MM.1S (cell line): ENCODE data around the gene HADHB.

Experiments used
- DNase-seq: peaks from one replicate; pipeline ENCODE4 v3.0.0-alpha.2; 2015
- H2AFZ ChIP-seq: fragments of 300-600 bp; sonication (generic); 2 replicates; pipeline ENCODE4 v1.6.0; 2016; ENCODE audit warnings: antibody characterized with exemption, low read length
- H3F3A ChIP-seq: fragments of 300-600 bp; sonication (generic); 2 replicates; pipeline ENCODE4 v1.6.1; 2016; ENCODE audit warnings: mild to moderate bottlenecking, antibody characterized with exemption, low read length, moderate library complexity, mixed read lengths; ENCODE audit not compliant: insufficient read depth
- H3K27ac ChIP-seq: fragments of 300-600 bp; sonication (generic); 2 replicates; pipeline ENCODE4 v1.5.1; 2016; ENCODE audit warnings: mild to moderate bottlenecking, low read length
- H3K27me3 ChIP-seq: fragments of 300-600 bp; sonication (generic); replicated peaks from 2 replicates; pipeline ENCODE4 v1.6.0; 2016; ENCODE audit warnings: low read length; ENCODE audit not compliant: insufficient read depth
- H3K36me3 ChIP-seq: fragments of 300-600 bp; sonication (generic); replicated peaks from 2 replicates; pipeline ENCODE4 v1.6.1; 2016; ENCODE audit warnings: mild to moderate bottlenecking, low read length, mixed read lengths; ENCODE audit not compliant: insufficient read depth
- H3K4me1 ChIP-seq: fragments of 300-600 bp; sonication (generic); 2 replicates; pipeline ENCODE4 v1.6.1; 2016; ENCODE audit warnings: low read length, mixed read lengths
- H3K4me2 ChIP-seq: fragments of 300-600 bp; sonication (generic); 2 replicates; pipeline ENCODE4 v1.6.0; 2016; ENCODE audit warnings: low read depth, low read length
- H3K4me3 ChIP-seq: fragments of 300-600 bp; sonication (generic); 2 replicates; pipeline ENCODE4 v1.5.1; 2016; ENCODE audit warnings: low read length, mixed read lengths
- H3K79me2 ChIP-seq: fragments of 300-600 bp; sonication (generic); 2 replicates; pipeline ENCODE4 v1.6.1; 2016; ENCODE audit warnings: mixed run types, low read length, mixed read lengths
- H3K9ac ChIP-seq: fragments of 300-600 bp; sonication (generic); 2 replicates; pipeline ENCODE4 v1.6.1; 2016; ENCODE audit warnings: low read length, mixed read lengths
- H3K9me2 ChIP-seq: fragments of 300-600 bp; sonication (generic); replicated peaks from 2 replicates; pipeline ENCODE4 v1.6.1; 2016; ENCODE audit warnings: mild to moderate bottlenecking, low read length, mixed read lengths; ENCODE audit not compliant: insufficient read depth
- H3K9me3 ChIP-seq: fragments of 300-600 bp; sonication (generic); replicated peaks from 2 replicates; pipeline ENCODE4 v1.6.1; 2016; ENCODE audit warnings: mild to moderate bottlenecking, low read length, mixed read lengths; ENCODE audit not compliant: insufficient read depth
- H4K20me1 ChIP-seq: fragments of 300-600 bp; sonication (generic); 2 replicates; pipeline ENCODE4 v1.6.1; 2016; ENCODE audit warnings: mild to moderate bottlenecking, low read length, moderate library complexity, mixed read lengths; ENCODE audit not compliant: insufficient read depth
- CTCF ChIP-seq: fragments of 300-600 bp; sonication (generic); IDR thresholded peaks from 2 replicates; pipeline ENCODE4 v1.5.1; 2016; ENCODE audit warnings: antibody characterized with exemption, low read length, mixed read lengths
- EZH2 ChIP-seq: fragments of 300-600 bp; sonication (generic); optimal IDR thresholded peaks from 2 replicates; pipeline ENCODE3; 2017; ENCODE audit warnings: low read depth, mild to moderate bottlenecking, antibody characterized with exemption, low read length, mixed read lengths
- EZH2phosphoT487 ChIP-seq: fragments of 300-600 bp; sonication (generic); IDR thresholded peaks from 2 replicates; pipeline ENCODE4 v1.6.1; 2018; ENCODE audit warnings: antibody characterized with exemption, low read length

HADHB gene

GRCh38 chr2:26245810-26246209 lies 1.1 kb downstream of the HADHB start:
- H3K27me3 ChIP-seq, result no peaks in the 10 kb centered on the region
- H3K36me3 ChIP-seq, result no peaks in the 10 kb centered on the region
- H2AFZ ChIP-seq, result peak overlapping the region; percentile 84
- H3K9ac ChIP-seq, result peak overlapping the region; percentile 95; the same call in 1 of the 2 replicates
- H3F3A ChIP-seq, result peaks cover 23% of the 10 kb centered on the region
- DNase-seq, result peak; percentile 53
- H3K79me2 ChIP-seq, result peaks cover 96% of the 10 kb centered on the region
- peak overlapping the region; percentile 94; the same call in 1 of the 2 replicates for H3K27ac ChIP-seq
- peak overlapping the region; percentile 95 for H3K4me3 ChIP-seq
- no peak for TF ChIP-seq CTCF
- no peak for TF ChIP-seq EZH2phosphoT487
- TF ChIP-seq EZH2, result no peak
- H3K4me1 ChIP-seq, result peaks cover 22% of the 10 kb centered on the region
- H4K20me1 ChIP-seq, result no peaks in the 10 kb centered on the region
- H3K4me2 ChIP-seq, result peak overlapping the region; percentile 77
- H3K9me2 ChIP-seq, result no peaks in the 10 kb centered on the region
- H3K9me3 ChIP-seq, result no peaks in the 10 kb centered on the region

- Histone ChIP-seq H3K27me3 (no peaks in the 10 kb centered on the region), H3F3A (peaks cover 19% of the 10 kb centered on the region), H3K4me3 (no peak overlapping the region), H3K9me3 (no peaks in the 10 kb centered on the region), H3K36me3 (no peaks in the 10 kb centered on the region), H3K4me2 (peak overlapping the region; percentile 16; the same call in 1 of the 2 replicates), H2AFZ (no peak overlapping the region), H3K27ac (no peak overlapping the region), H3K4me1 (peaks cover 14% of the 10 kb centered on the region; the same call in 1 of the 2 replicates), H3K79me2 (peaks cover 97% of the 10 kb centered on the region), H4K20me1 (no peaks in the 10 kb centered on the region), H3K9me2 (no peaks in the 10 kb centered on the region), H3K9ac (no peak overlapping the region)
- DNase-seq, result no peak
- TF ChIP-seq EZH2 (no peak), EZH2phosphoT487 (no peak), CTCF (no peak)
Measured at GRCh38 chr2:26246818-26247217, 2.1 kb downstream of the HADHB start.

GRCh38 chr2:26249625-26250024 lies 4.9 kb downstream of the HADHB start:
- H3K4me3 ChIP-seq, result no peak overlapping the region
- H3K9me3 ChIP-seq, result no peaks in the 10 kb centered on the region
- no peaks in the 10 kb centered on the region for H3K9me2 ChIP-seq
- no peaks in the 10 kb centered on the region for H3K27me3 ChIP-seq
- peaks cover 11% of the 10 kb centered on the region for H3F3A ChIP-seq
- peaks cover 11% of the 10 kb centered on the region; the same call in 1 of the 2 replicates for H3K4me1 ChIP-seq
- no peak overlapping the region for H3K9ac ChIP-seq
- H3K36me3 ChIP-seq, result peaks cover 4% of the 10 kb centered on the region; the same call in 1 of the 2 replicates
- no peak for DNase-seq
- H3K4me2 ChIP-seq, result no peak overlapping the region
- no peak overlapping the region for H3K27ac ChIP-seq
- no peaks in the 10 kb centered on the region; the same call in 1 of the 2 replicates for H4K20me1 ChIP-seq
- no peak overlapping the region for H2AFZ ChIP-seq
- no peak for TF ChIP-seq CTCF
- no peak for TF ChIP-seq EZH2phosphoT487
- TF ChIP-seq EZH2, result no peak
- H3K79me2 ChIP-seq, result peaks cover 94% of the 10 kb centered on the region
